ENCODE results near the gene PWWP2A. TPM values are rescaled to one million over a fixed set of nuclear protein-coding genes. Genes with fewer than 3 reads are reported as not detected.

The PWWP2A gene
- total and polyA plus RNA-seq, 10 of the 15 experiments (the other 5 are each of a cell fraction or from before 2014, with no cell fraction given) = 5.7 to 26.1 (median 17.7) TPM

DNA sequence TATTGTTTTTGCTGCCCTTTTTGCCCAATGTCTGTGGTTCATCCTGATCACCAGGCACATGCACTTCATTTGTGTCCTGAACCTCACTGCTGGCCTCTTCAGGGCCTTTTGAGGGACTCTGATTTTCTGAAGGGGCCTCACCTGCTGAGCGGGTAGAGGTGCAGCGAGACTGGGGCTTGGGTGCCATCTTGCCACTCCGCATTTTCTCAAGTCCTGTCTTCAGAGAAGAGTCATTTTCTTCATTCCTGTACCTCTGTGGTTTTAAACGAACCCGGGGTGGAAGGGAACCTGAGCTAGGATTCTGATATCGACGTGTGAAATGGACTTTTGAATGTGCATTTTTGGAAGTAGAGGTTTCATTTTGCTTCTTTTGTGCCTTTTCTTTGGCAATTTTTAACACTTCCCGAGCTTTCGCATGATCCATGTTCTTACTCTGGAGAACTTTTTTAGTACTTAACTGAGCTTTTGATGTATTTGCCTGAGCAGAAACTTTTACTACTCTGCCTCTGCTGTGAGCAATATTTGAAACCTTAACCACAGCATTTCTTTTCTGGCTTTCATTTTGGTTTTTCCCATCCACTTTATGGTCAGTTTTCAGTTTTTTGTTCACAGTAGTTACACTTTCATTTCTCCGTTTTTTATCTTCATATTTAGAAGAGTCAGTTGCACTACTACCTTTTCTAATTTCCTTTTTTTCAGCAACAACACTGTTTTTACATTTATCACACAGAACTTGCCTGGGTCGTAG, 26.1 kb downstream of the PWWP2A start:
- ChIA-PET RAD21 (ENCODE audit: unreplicated experiment) (interaction anchor here (1.0 to 1.7 kb wide), 4 partner anchors 12 to 71 kb away, joined by 3 to 7 read pairs (median 4); no protein-coding TSS in a partner anchor), POLR2A (interaction anchor here (0.5 to 0.7 kb wide), 3 partner anchors 9 to 19 kb away, joined by 3 to 8 read pairs (median 4); no protein-coding TSS in a partner anchor), SMC1A (ENCODE audit: uncharacterized antibody, unreplicated experiment) (interaction anchor here (1.0 to 4.3 kb wide), 5 partner anchors 9 to 54 kb away, joined by 3 to 22 read pairs (median 3); no protein-coding TSS in a partner anchor), CTCF (interaction anchor here (0.8 to 6.4 kb wide), 6 partner anchors 9 to 252 kb away, joined by 3 to 53 read pairs (median 4); no protein-coding TSS in a partner anchor)
- Histone ChIP-seq H2AFZ (ENCODE audit: control insufficient read depth, low read depth, low read length) (peak overlapping the region; percentile 36), H3K4me1 (ENCODE audit: control insufficient read depth, insufficient read depth, low read length) (peaks cover 38% of the 10 kb centered on the region), H3K9me3 (replicated peaks; ENCODE audit: control insufficient read depth, insufficient read depth, low read length) (no peaks in the 10 kb centered on the region), H4K20me1 (ENCODE audit: control insufficient read depth, insufficient read depth) (no peaks in the 10 kb centered on the region), H3K27me3 (replicated peaks in 1 of 2; ENCODE audit: control insufficient read depth in 2 of 2, insufficient read depth in 2 of 2, low read length in 1 of 2) (no peaks in the 10 kb centered on the region), H3K9ac (ENCODE audit: control insufficient read depth, insufficient read depth, low read length) (peak overlapping the region; percentile 49), H3K36me3 (ENCODE audit: control insufficient read depth in 2 of 2, insufficient read depth in 2 of 2, low read length in 1 of 2) (peaks cover 0 to 9% of the 10 kb centered on the region in 2 experiments; a peak in 2 of 4 replicates), H3K4me2 (ENCODE audit: control insufficient read depth, insufficient read depth) (peak overlapping the region; percentile 83), H3K27ac (ENCODE audit: control insufficient read depth, insufficient read depth) (peak overlapping the region; percentile 73), H3K4me3 (peak overlapping the region; percentile 60), H3K79me2 (ENCODE audit: control insufficient read depth, insufficient read depth, low read length) (peaks cover 12% of the 10 kb centered on the region)
- TSS peak; percentile 48 for BruUV-seq (replicated peaks)
- no peak for FAIRE-seq
- in situ Hi-C loops (cut with MboI) (no loop called here), intact Hi-C loops (cut with micrococcal nuclease; ENCODE audit: unreplicated experiment) (loop anchor here (2.0 kb wide), 1 partner anchor 26 kb away; the partner anchor contains the start of gene PWWP2A)
- DNase-seq (ENCODE audit: low read depth, low spot score) = peak; percentile 72
- 67% methylated on average over 11 of the region's 11 CpGs for WGBS (ENCODE audit: insufficient coverage, insufficient replicate concordance, low lambda C conversion rate, missing lambda C conversion rate)
- ATAC-seq = peak; percentile 79
- TF ChIP-seq TAF1 (IDR thresholded peaks at IDR 0.05; ENCODE audit: borderline replicate concordance, low read depth, low read length) = 0 out of 2 replicates have a peak, but pooled peaks have one; percentile 6
- peak in 1 of 2 experiments; percentile 50; a peak in 1 of 4 replicates for TF ChIP-seq EP300 (IDR thresholded peaks at IDR 0.05; ENCODE audit: borderline replicate concordance in 1 of 2, control insufficient read depth in 1 of 2, low read depth in 2 of 2, low read length in 2 of 2)
- peak; percentile 90 for TF ChIP-seq NFIC (IDR thresholded peaks at IDR 0.05; ENCODE audit: low read depth, low read length)
- TF ChIP-seq BCLAF1 (IDR thresholded peaks at IDR 0.05) = no peak
- no peak for TF ChIP-seq POLR2AphosphoS5 (IDR thresholded peaks at IDR 0.05; ENCODE audit: low read length)
- TF ChIP-seq, protein P1, sequence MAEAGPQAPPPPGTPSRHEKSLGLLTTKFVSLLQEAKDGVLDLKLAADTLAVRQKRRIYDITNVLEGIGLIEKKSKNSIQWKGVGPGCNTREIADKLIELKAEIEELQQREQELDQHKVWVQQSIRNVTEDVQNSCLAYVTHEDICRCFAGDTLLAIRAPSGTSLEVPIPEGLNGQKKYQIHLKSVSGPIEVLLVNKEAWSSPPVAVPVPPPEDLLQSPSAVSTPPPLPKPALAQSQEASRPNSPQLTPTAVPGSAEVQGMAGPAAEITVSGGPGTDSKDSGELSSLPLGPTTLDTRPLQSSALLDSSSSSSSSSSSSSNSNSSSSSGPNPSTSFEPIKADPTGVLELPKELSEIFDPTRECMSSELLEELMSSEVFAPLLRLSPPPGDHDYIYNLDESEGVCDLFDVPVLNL (IDR thresholded peaks at IDR 0.05; ENCODE audit: low read depth, low read length) = no peak
- no peak for TF ChIP-seq ESRRA (IDR thresholded peaks at IDR 0.05; ENCODE audit: low read length)
- no peak for TF ChIP-seq BHLHE40 (IDR thresholded peaks at IDR 0.05; ENCODE audit: borderline replicate concordance in 1 of 2, low read depth in 2 of 2, low read length in 1 of 2)
- no peak for TF ChIP-seq GABPA (IDR thresholded peaks at IDR 0.05; ENCODE audit: low read depth)
- TF ChIP-seq SUZ12 (IDR thresholded peaks at IDR 0.05; ENCODE audit: unreplicated experiment) = no peak
- TF ChIP-seq BMI1 (IDR thresholded peaks at IDR 0.05; ENCODE audit: borderline replicate concordance) = no peak
- TF ChIP-seq STAT1 (conservative IDR thresholded peaks at IDR 0.05) = no peak
- TF ChIP-seq IKZF2 (IDR thresholded peaks at IDR 0.05) = peak; percentile 83 to 84
- peak; percentile 98 for TF ChIP-seq RUNX3 (IDR thresholded peaks at IDR 0.05; ENCODE audit: low read length)
- TF ChIP-seq MXI1 (IDR thresholded peaks at IDR 0.05; ENCODE audit: low read depth, low read length) = no peak
- TF ChIP-seq EED (IDR thresholded peaks at IDR 0.05; ENCODE audit: low read depth) = no peak
- 0 out of 2 replicates have a peak, but pooled peaks have one; percentile 32 for TF ChIP-seq CHD4 (IDR thresholded peaks at IDR 0.05)
- TF ChIP-seq MYC (IDR thresholded peaks at IDR 0.05; ENCODE audit: insufficient read depth, insufficient read length, insufficient replicate concordance, low read length, severe bottlenecking) = no peak

Data from GM12878 (cell line).